NT2/D1 (cell line): ENCODE measurements around the gene KRT31.

Experiments used
- SUZ12 ChIP-seq: IDR thresholded peaks from 2 replicates; pipeline ENCODE4 v1.6.1; 2011; ENCODE audit not compliant: insufficient read length, insufficient read depth; ENCODE audit errors: extremely low read depth
- YY1 ChIP-seq: IDR thresholded peaks from 2 replicates; pipeline ENCODE4 v1.6.1; 2011; ENCODE audit not compliant: insufficient read length, insufficient read depth
- ZNF274 ChIP-seq: IDR thresholded peaks from 2 replicates; pipeline ENCODE4 v1.6.1; 2011; ENCODE audit warnings: mild to moderate bottlenecking, low read depth, low read length

GRCh38 chr17:41429667-41430066 lies 32.3 kb upstream of the KRT31 start:
- no peak for TF ChIP-seq SUZ12
- no peak for TF ChIP-seq ZNF274
- no peak for TF ChIP-seq YY1
